H9 (cell line): ENCODE measurements around the gene SUN2. TPM values are rescaled to one million over a fixed set of nuclear protein-coding genes. Genes with fewer than 3 reads are reported as not detected.

ENCODE experiments used
- DNase-seq: peaks from one replicate; pipeline ENCODE4 v3.0.0-alpha.2; 2017
- H2AFZ ChIP-seq: one replicate; pipeline ENCODE4 v1.6.1; 2013; ENCODE audit warnings: mild to moderate bottlenecking, low read length, control low read depth, moderate library complexity
- H2AK5ac ChIP-seq: 2 replicates; pipeline ENCODE4 v1.6.1; 2013; ENCODE audit warnings: low read length, control low read depth, mixed read lengths; ENCODE audit not compliant: insufficient read length
- H2BK120ac ChIP-seq: one replicate; pipeline ENCODE4 v1.6.1; 2013; ENCODE audit warnings: low read depth, mild to moderate bottlenecking, low read length, control low read depth, inconsistent platforms; ENCODE audit not compliant: poor library complexity, severe bottlenecking
- H2BK12ac ChIP-seq: 2 replicates; pipeline ENCODE4 v1.6.1; 2013; ENCODE audit warnings: low read length, control low read depth, mixed read lengths, low read depth; ENCODE audit not compliant: insufficient read length
- H2BK15ac ChIP-seq: 2 replicates; pipeline ENCODE4 v1.6.1; 2013; ENCODE audit warnings: low read depth, low read length, control low read depth
- H2BK20ac ChIP-seq: one replicate; pipeline ENCODE4 v1.6.1; 2013; ENCODE audit warnings: low read depth, mild to moderate bottlenecking, low read length, control low read depth, inconsistent platforms; ENCODE audit not compliant: poor library complexity, severe bottlenecking
- H2BK5ac ChIP-seq: 2 replicates; pipeline ENCODE4 v1.6.1; 2013; ENCODE audit warnings: low read length, control low read depth, mixed read lengths; ENCODE audit not compliant: insufficient read length
- H3K14ac ChIP-seq: 2 replicates; pipeline ENCODE4 v1.6.1; 2013; ENCODE audit warnings: low read length, control low read depth; ENCODE audit not compliant: insufficient read depth
- H3K18ac ChIP-seq: 2 replicates; pipeline ENCODE4 v1.6.1; 2013; ENCODE audit warnings: low read depth, mild to moderate bottlenecking, mixed read lengths, low read length, control low read depth; ENCODE audit not compliant: insufficient read length
- H3K23ac ChIP-seq: 2 replicates; pipeline ENCODE4 v1.6.1; 2013; ENCODE audit warnings: low read length, control low read depth, mixed read lengths, low read depth; ENCODE audit not compliant: insufficient read length
- H3K23me2 ChIP-seq: 2 replicates; pipeline ENCODE4 v1.6.1; 2013; ENCODE audit warnings: low read depth, mild to moderate bottlenecking, mixed read lengths, low read length, control low read depth; ENCODE audit not compliant: insufficient read length, poor library complexity, severe bottlenecking
- H3K27ac ChIP-seq: 2 replicates; pipeline ENCODE4 v1.5.1; 2013; ENCODE audit warnings: low read length, control low read depth, mixed read lengths, low read depth; ENCODE audit not compliant: insufficient read length
- H3K27me3 ChIP-seq: 2 replicates; pipeline ENCODE4 v1.6.1; 2013; ENCODE audit warnings: low read length, control low read depth, inconsistent platforms; ENCODE audit not compliant: insufficient read depth
- H3K4ac ChIP-seq: 2 replicates; pipeline ENCODE4 v1.6.1; 2013; ENCODE audit warnings: low read depth, mild to moderate bottlenecking, control low read depth, inconsistent platforms, low read length, moderate library complexity
- H3K4me1 ChIP-seq: 2 replicates; pipeline ENCODE4 v1.6.1; 2013; ENCODE audit warnings: low read length, control low read depth, inconsistent platforms; ENCODE audit not compliant: insufficient read depth
- H3K4me2 ChIP-seq: 2 replicates; pipeline ENCODE4 v1.6.1; 2013; ENCODE audit warnings: low read length, control low read depth, mixed read lengths; ENCODE audit not compliant: insufficient read length, insufficient read depth
- H3K56ac ChIP-seq: 2 replicates; pipeline ENCODE4 v1.6.1; 2013; ENCODE audit warnings: low read depth, mild to moderate bottlenecking, mixed read lengths, low read length, control low read depth; ENCODE audit not compliant: insufficient read length
- H3K79me1 ChIP-seq: 2 replicates; pipeline ENCODE4 v1.6.1; 2013; ENCODE audit warnings: low read depth, mild to moderate bottlenecking, moderate library complexity, low read length, control low read depth, inconsistent platforms; ENCODE audit not compliant: insufficient read depth, poor library complexity, severe bottlenecking
- H3K79me2 ChIP-seq: 2 replicates; pipeline ENCODE4 v1.6.1; 2013; ENCODE audit warnings: low read length, control low read depth, inconsistent platforms; ENCODE audit not compliant: insufficient read depth
- H3K9ac ChIP-seq: 2 replicates; pipeline ENCODE4 v1.6.1; 2013; ENCODE audit warnings: low read length, control low read depth, mixed read lengths; ENCODE audit not compliant: insufficient read length; ENCODE audit errors: extremely low read depth
- H3K9me3 ChIP-seq: one replicate; pipeline ENCODE4 v1.6.1; 2013; ENCODE audit warnings: low read depth, low read length, inconsistent platforms; ENCODE audit not compliant: control insufficient read depth
- H3T11ph ChIP-seq: one replicate; pipeline ENCODE4 v1.6.1; 2013; ENCODE audit warnings: mild to moderate bottlenecking, low read length, control low read depth, inconsistent platforms
- H4K20me1 ChIP-seq: one replicate; pipeline ENCODE4 v1.6.1; 2013; ENCODE audit not compliant: control insufficient read depth, insufficient read length, insufficient read depth
- H4K5ac ChIP-seq: 2 replicates; pipeline ENCODE4 v1.6.1; 2013; ENCODE audit warnings: low read depth, mild to moderate bottlenecking, mixed read lengths, low read length, control low read depth; ENCODE audit not compliant: insufficient read length
- H4K8ac ChIP-seq: replicated peaks from 2 replicates; pipeline ENCODE4 v1.6.1; 2013; ENCODE audit warnings: low read length, control low read depth, mixed read lengths, low read depth; ENCODE audit not compliant: insufficient read length
- H4K91ac ChIP-seq: 2 replicates; pipeline ENCODE4 v1.6.1; 2013; ENCODE audit warnings: low read depth, mild to moderate bottlenecking, moderate library complexity, mixed read lengths, low read length, control low read depth; ENCODE audit not compliant: insufficient read length
- H3K27ac Mint-ChIP-seq, 3 experiments: 2 replicates in 2 of 3; 3 replicates in 1 of 3; pipeline ENCODE4 v1.8.0; 2020 to 2021; ENCODE audit warnings: mixed read lengths in 3 of 3, mild to moderate bottlenecking in 1 of 3, moderate library complexity in 1 of 3
- H3K27me3 Mint-ChIP-seq: 2 replicates; pipeline ENCODE4 v1.8.0; 2021; ENCODE audit warnings: low read depth, mild to moderate bottlenecking, moderate library complexity, mixed read lengths
- H3K36me3 Mint-ChIP-seq, 3 experiments: 2 replicates in 2 of 3; 3 replicates in 1 of 3; pipeline ENCODE4 v1.8.0; 2020 to 2021; ENCODE audit warnings: low read depth in 3 of 3, mixed read lengths in 3 of 3; ENCODE audit not compliant: insufficient read depth in 1 of 3
- H3K4me1 Mint-ChIP-seq, 2 experiments: 2 replicates each; pipeline ENCODE4 v1.8.0; 2020; ENCODE audit warnings: mixed read lengths in 2 of 2
- H3K4me3 Mint-ChIP-seq, 2 experiments: 2 replicates in 1 of 2; 3 replicates in 1 of 2; pipeline ENCODE4 v1.8.0; 2020 to 2021; ENCODE audit warnings: mild to moderate bottlenecking in 2 of 2, mixed read lengths in 2 of 2, moderate library complexity in 1 of 2
- H3K9me3 Mint-ChIP-seq, 2 experiments: 2 replicates in 1 of 2; 3 replicates in 1 of 2; pipeline ENCODE4 v1.8.0; 2020; ENCODE audit warnings: mild to moderate bottlenecking in 2 of 2, mixed read lengths in 2 of 2, moderate library complexity in 1 of 2
- WGBS: extraction: QIAGEN DNeasy Blood & Tissue Kit; methylation state at CpG from one replicate; pipeline ENCODE4 v1.1.7; 2013; ENCODE audit warnings: missing lambda C conversion rate, low lambda C conversion rate, mixed read lengths; ENCODE audit not compliant: insufficient read length; ENCODE audit errors: extremely low coverage; 5-methylcytosine and 5-hydroxymethylcytosine counted together
- total RNA-seq: library from RNA; stranded (reverse); gene quantifications from 2 replicates; pipeline ENCODE4 v1.2.1, GENCODE V29; 2021
- TF ChIP-seq, protein P1 (sequence below): fragments of 200-600 bp; sonication (generic); conservative IDR thresholded peaks from 3 replicates; pipeline ENCODE4 v1.8.0; 2021; ENCODE audit warnings: antibody characterized with exemption, mild to moderate bottlenecking

The SUN2 gene
- total RNA-seq, 1 experiment from 2014 or later: 12.0 TPM

GRCh38 chr22:38768036-38768435 is 12.2 kb upstream of the SUN2 start:
- no peaks in the 10 kb centered on the region for H3K4me1 ChIP-seq
- H3K27me3 Mint-ChIP-seq: no peaks in the 10 kb centered on the region; the same call in none of the 2 replicates
- WGBS: no CpG with 5 or more reads among the region's 11 CpGs
- no peak overlapping the region for H2BK5ac ChIP-seq
- H2AK5ac ChIP-seq: no peak overlapping the region
- H3K4me1 Mint-ChIP-seq: peaks cover 2 to 3% of the 10 kb centered on the region in 2 experiments; a peak in 2 of 4 replicates
- DNase-seq: no peak
- H3K27me3 ChIP-seq: no peaks in the 10 kb centered on the region
- H3K36me3 Mint-ChIP-seq: no peaks in the 10 kb centered on the region
- H3K79me2 ChIP-seq: no peaks in the 10 kb centered on the region
- no peaks in the 10 kb centered on the region for H3K23me2 ChIP-seq
- H3K23ac ChIP-seq: no peak overlapping the region
- no peaks in the 10 kb centered on the region for H3K79me1 ChIP-seq
- no peak overlapping the region for H2BK12ac ChIP-seq
- H2AFZ ChIP-seq: no peak overlapping the region
- H4K91ac ChIP-seq: no peak overlapping the region
- TF ChIP-seq, protein P1, sequence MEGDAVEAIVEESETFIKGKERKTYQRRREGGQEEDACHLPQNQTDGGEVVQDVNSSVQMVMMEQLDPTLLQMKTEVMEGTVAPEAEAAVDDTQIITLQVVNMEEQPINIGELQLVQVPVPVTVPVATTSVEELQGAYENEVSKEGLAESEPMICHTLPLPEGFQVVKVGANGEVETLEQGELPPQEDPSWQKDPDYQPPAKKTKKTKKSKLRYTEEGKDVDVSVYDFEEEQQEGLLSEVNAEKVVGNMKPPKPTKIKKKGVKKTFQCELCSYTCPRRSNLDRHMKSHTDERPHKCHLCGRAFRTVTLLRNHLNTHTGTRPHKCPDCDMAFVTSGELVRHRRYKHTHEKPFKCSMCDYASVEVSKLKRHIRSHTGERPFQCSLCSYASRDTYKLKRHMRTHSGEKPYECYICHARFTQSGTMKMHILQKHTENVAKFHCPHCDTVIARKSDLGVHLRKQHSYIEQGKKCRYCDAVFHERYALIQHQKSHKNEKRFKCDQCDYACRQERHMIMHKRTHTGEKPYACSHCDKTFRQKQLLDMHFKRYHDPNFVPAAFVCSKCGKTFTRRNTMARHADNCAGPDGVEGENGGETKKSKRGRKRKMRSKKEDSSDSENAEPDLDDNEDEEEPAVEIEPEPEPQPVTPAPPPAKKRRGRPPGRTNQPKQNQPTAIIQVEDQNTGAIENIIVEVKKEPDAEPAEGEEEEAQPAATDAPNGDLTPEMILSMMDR: no peak
- H3K9me3 ChIP-seq: no peaks in the 10 kb centered on the region
- H2BK120ac ChIP-seq: no peak overlapping the region
- no peak overlapping the region for H3K4me3 Mint-ChIP-seq
- H2BK20ac ChIP-seq: no peak overlapping the region
- no peak overlapping the region for H3K18ac ChIP-seq
- no peaks in the 10 kb centered on the region for H3K9me3 Mint-ChIP-seq
- no peak overlapping the region for H3K56ac ChIP-seq
- no peak overlapping the region for H3K14ac ChIP-seq
- H4K8ac ChIP-seq: no peak overlapping the region
- no peak overlapping the region for H3K4me2 ChIP-seq
- no peaks in the 10 kb centered on the region for H4K20me1 ChIP-seq
- H3K27ac ChIP-seq: no peak overlapping the region
- no peak overlapping the region for H3K27ac Mint-ChIP-seq
- H3K9ac ChIP-seq: no peak overlapping the region
- H3T11ph ChIP-seq: no peak overlapping the region
- no peak overlapping the region for H4K5ac ChIP-seq
- no peak overlapping the region for H3K4ac ChIP-seq
- H2BK15ac ChIP-seq: no peak overlapping the region
